Measurements from ENCODE around the gene STAM2.

GRCh38 chr2:152155209-152155608 is 20.4 kb downstream of the STAM2 start:
- TF ChIP-seq TAF1 (IDR thresholded peaks at IDR 0.05; ENCODE audit: low read depth, low read length), result no peak
- no peak for TF ChIP-seq POLR2AphosphoS5 (IDR thresholded peaks at IDR 0.05; ENCODE audit: low read depth, low read length)
- no peak for TF ChIP-seq POLR2A (IDR thresholded peaks at IDR 0.05; ENCODE audit: low read depth, low read length)
- TF ChIP-seq POU2F2 (IDR thresholded peaks at IDR 0.05; ENCODE audit: low read depth, low read length), result no peak
- TF ChIP-seq SPI1 (IDR thresholded peaks at IDR 0.05; ENCODE audit: low read depth, low read length), result no peak
- TF ChIP-seq PAX5 (IDR thresholded peaks at IDR 0.05; ENCODE audit: insufficient read depth, low read length, severe bottlenecking), result no peak
